GM12878 (cell line): ENCODE data around the gene DUS1L. TPM values are rescaled to one million over a fixed set of nuclear protein-coding genes. Genes with fewer than 3 reads are reported as not detected.

Source experiments
- ATAC-seq: fragments of 200-7000 bp; cut with Tn5 transposase; 3 replicates; pipeline ENCODE4 v1.9.1; 2020; ENCODE audit warnings: mild to moderate bottlenecking, moderate library complexity
- BruUV-seq: library from RNA; stranded (reverse); fragments of 400-500 nt; replicated peaks from 2 replicates; lab custom pipeline; 2021; lab: Mats Ljungman, UMichigan
- CTCF ChIA-PET: fragments of 300-600 bp; sonication (Branson Sonifier 250); formaldehyde crosslinking; extraction: SDS; loops from one replicate; lab custom pipeline; 2021; ENCODE audit warnings: inconsistent platforms; lab: Yijun Ruan, JAX
- POLR2A ChIA-PET: fragments of 350-600 bp; formaldehyde crosslinking; extraction: SDS; loops from one replicate; lab custom pipeline; 2021; ENCODE audit warnings: inconsistent platforms; lab: Charles Lee
- RAD21 ChIA-PET: fragments of 300-600 bp; sonication (Branson Sonifier 250); formaldehyde crosslinking; loops from one replicate; lab custom pipeline; 2023; ENCODE audit warnings: antibody characterized with exemption; ENCODE audit not compliant: unreplicated experiment; lab: Charles Lee
- SMC1A ChIA-PET: fragments of 300-600 bp; sonication (Branson Sonifier 250); formaldehyde crosslinking; loops from one replicate; lab custom pipeline; 2023; ENCODE audit not compliant: unreplicated experiment, uncharacterized antibody; lab: Charles Lee
- DNase-seq: peaks from one replicate; pipeline ENCODE4 v3.0.0-alpha.2; 2011; ENCODE audit warnings: low read depth, low spot score
- FAIRE-seq: peaks from 3 replicates; lab custom pipeline; 2011; peaks lifted over from hg19 to GRCh38; lab: Jason Lieb, UNC
- H2AFZ ChIP-seq: 2 replicates; pipeline ENCODE4 v1.6.0; 2011; ENCODE audit warnings: low read depth, low read length, control low read depth; ENCODE audit not compliant: control insufficient read depth
- H3K27ac ChIP-seq: 2 replicates; pipeline ENCODE4 v1.5.1; 2011; ENCODE audit warnings: control low read depth; ENCODE audit not compliant: control insufficient read depth, insufficient read depth
- H3K27me3 ChIP-seq, 2 experiments: replicated peaks in 1 of 2; 2 replicates each; pipeline versions ENCODE4 v1.6.0 to v1.6.1; 2011; ENCODE audit warnings: low read length in 1 of 2; ENCODE audit not compliant: control insufficient read depth in 2 of 2, insufficient read depth in 2 of 2
- H3K36me3 ChIP-seq, 2 experiments: 2 replicates each; pipeline ENCODE4 v1.5.1; 2011; ENCODE audit warnings: low read length in 1 of 2; ENCODE audit not compliant: control insufficient read depth in 2 of 2, insufficient read depth in 2 of 2
- H3K4me1 ChIP-seq: 2 replicates; pipeline ENCODE4 v1.6.1; 2011; ENCODE audit warnings: mild to moderate bottlenecking, low read length, moderate library complexity, mixed read lengths; ENCODE audit not compliant: control insufficient read depth, insufficient read depth
- H3K4me2 ChIP-seq: 2 replicates; pipeline ENCODE4 v1.6.0; 2011; ENCODE audit warnings: control low read depth; ENCODE audit not compliant: control insufficient read depth, insufficient read depth
- H3K4me3 ChIP-seq: fragments of 200-600 bp; sonication (generic); 2 replicates; pipeline ENCODE4 v1.5.1; 2016
- H3K79me2 ChIP-seq: 2 replicates; pipeline ENCODE4 v1.6.0; 2011; ENCODE audit warnings: low read length; ENCODE audit not compliant: control insufficient read depth, insufficient read depth
- H3K9ac ChIP-seq: 2 replicates; pipeline ENCODE4 v1.8.0; 2011; ENCODE audit warnings: low read length, control low read depth, mixed read lengths; ENCODE audit not compliant: control insufficient read depth, insufficient read depth
- H3K9me3 ChIP-seq: replicated peaks from 3 replicates; pipeline ENCODE4 v1.5.1; 2011; ENCODE audit warnings: mild to moderate bottlenecking, low read length; ENCODE audit not compliant: control insufficient read depth, insufficient read depth
- H4K20me1 ChIP-seq: 2 replicates; pipeline ENCODE4 v1.6.0; 2011; ENCODE audit not compliant: control insufficient read depth, insufficient read depth
- IRF3 ChIP-seq: fragments of 450-650 bp; IDR thresholded peaks from 2 replicates; pipeline ENCODE4 v1.6.1; 2014; ENCODE audit warnings: mild to moderate bottlenecking
- POLR2A ChIP-seq: IDR thresholded peaks from 2 replicates; pipeline ENCODE4 v1.6.1; 2011; ENCODE audit warnings: low read depth, mild to moderate bottlenecking, low read length
- POLR2AphosphoS5 ChIP-seq: IDR thresholded peaks from 2 replicates; pipeline ENCODE4 v1.6.1; 2011; ENCODE audit warnings: mild to moderate bottlenecking, low read length, inconsistent platforms
- WGBS: methylation state at CpG from one replicate; pipeline ENCODE4 v1.1.6; 2016; ENCODE audit warnings: low lambda C conversion rate; ENCODE audit not compliant: insufficient replicate concordance, insufficient coverage; ENCODE audit errors: missing lambda C conversion rate; 5-methylcytosine and 5-hydroxymethylcytosine counted together
- in situ Hi-C: fragments of 300-500 bp; cut with MboI; formaldehyde crosslinking; loops from 9 replicates; pipeline ENCODE4 v1.14.3; 2018; ENCODE audit warnings: mixed read lengths
- intact Hi-C: fragments of 100-400 bp; cut with micrococcal nuclease; formaldehyde crosslinking; loops from one replicate; pipeline ENCODE4 v1.14.2; 2022; ENCODE audit not compliant: unreplicated experiment
- polyA plus RNA-seq, 11 experiments: library from polyadenylated mRNA; depleted of rRNA in 4 of 11; unstranded in 6 of 11; stranded (reverse) in 5 of 11; fragments of >200 nt; fragmentation: Nextera tagmentation in 4 of 11; fragmentation: Illumina TruSeq in 1 of 11; extraction: Ambion mirVana in 4 of 11; extraction: Trizol in 1 of 11; gene quantifications; 1 replicate in 1 of 11; 2 replicates in 10 of 11; pipeline versions ENCODE4 v1.2.1 to v1.2.3, GENCODE V29; 2011 to 2016; ENCODE audit warnings: inconsistent platforms in 2 of 11, missing spikeins in 2 of 11, low read depth in 1 of 11
- total RNA-seq, 4 experiments: library from RNA; depleted of rRNA in 3 of 4; stranded (reverse); fragments of >200 nt in 3 of 4; fragmentation: Illumina TruSeq in 1 of 4; extraction: Trizol in 1 of 4; gene quantifications; 2 replicates each; pipeline versions ENCODE4 v1.2.1 to v1.2.3, GENCODE V29; 2013 to 2021

DUS1L gene
- total and polyA plus RNA-seq, 10 of the 15 experiments (the other 5 are each of a cell fraction or from before 2014, with no cell fraction given), result 6.1 to 157 (median 44.5) TPM

GRCh38 chr17:82034371-82035011 lies 31.1 kb downstream of the DUS1L start:
- no TSS peak for BruUV-seq
- intact Hi-C loops, result loop anchor here (5.0 kb wide), 1 partner anchor 63 kb away; the partner anchor contains the start of gene FASN

More at GRCh38 chr17:82034371-82035011, 31.1 kb downstream of the DUS1L start:
- SMC1A ChIA-PET, result no interaction called here
- POLR2A ChIA-PET, result interaction anchor here (0.6 to 0.7 kb wide), 2 partner anchors 67 to 427 kb away, joined by 3 read pairs; no protein-coding TSS in a partner anchor
- H2AFZ ChIP-seq, result no peak overlapping the region
- no peaks in the 10 kb centered on the region; a peak in 2 of 4 replicates for H3K36me3 ChIP-seq
- no peaks in the 10 kb centered on the region for H4K20me1 ChIP-seq
- no peak overlapping the region for H3K27ac ChIP-seq
- H3K79me2 ChIP-seq, result peaks cover 5% of the 10 kb centered on the region
- no peak overlapping the region for H3K9ac ChIP-seq
- CTCF ChIA-PET, result interaction anchor here (1.0 kb wide), 1 partner anchor 13 kb away, joined by 4 read pairs; no protein-coding TSS in a partner anchor
- DNase-seq (no peak), FAIRE-seq (no peak), ATAC-seq (no peak)
- in situ Hi-C loops, result loop anchor here (5.0 kb wide), 1 partner anchor 123 kb away; no protein-coding TSS in a partner anchor
- no peak for TF ChIP-seq IRF3
- peak; percentile 41; the same call in 1 of the 2 replicates for TF ChIP-seq POLR2A
- TF ChIP-seq POLR2AphosphoS5, result 0 out of 2 replicates have a peak, but pooled peaks have one; percentile 23
- no peaks in the 10 kb centered on the region for H3K27me3 ChIP-seq
- 92% methylated on average over 20 of the region's 23 CpGs for WGBS
- H3K4me1 ChIP-seq, result peaks cover 10% of the 10 kb centered on the region
- H3K4me3 ChIP-seq, result no peak overlapping the region
- no peak overlapping the region for H3K4me2 ChIP-seq
- no peaks in the 10 kb centered on the region for H3K9me3 ChIP-seq
- RAD21 ChIA-PET, result interaction anchor here (1.5 kb wide), 1 partner anchor 11 kb away, joined by 3 read pairs; the partner anchor contains the start of genes CENPX and LRRC45
